Colonic mucosa (tissue), 4 donors: ENCODE results near the gene COMMD3. TPM values are rescaled to one million over a fixed set of nuclear protein-coding genes. Genes with fewer than 3 reads are reported as not detected.

Experiments
- DNase-seq: peaks from one replicate; pipeline ENCODE4 v3.0.0-alpha.2; 2020
- H3K27ac ChIP-seq: fragments of 200-600 bp; one replicate; pipeline ENCODE4 v1.8.0; 2021
- H3K27me3 ChIP-seq: fragments of 200-600 bp; one replicate; pipeline ENCODE4 v1.8.0; 2021
- H3K36me3 ChIP-seq: fragments of 200-600 bp; one replicate; pipeline ENCODE4 v1.8.0; 2021
- H3K4me1 ChIP-seq: fragments of 200-600 bp; one replicate; pipeline ENCODE4 v1.8.0; 2021; ENCODE audit warnings: mild to moderate bottlenecking
- H3K4me3 ChIP-seq: fragments of 200-600 bp; one replicate; pipeline ENCODE4 v1.8.0; 2021
- H3K9ac ChIP-seq, 2 donors: one replicate each; pipeline ENCODE4 v1.7.0; 2013; ENCODE audit warnings: control low read depth in 2 of 2, low read depth in 2 of 2, low read length in 2 of 2
- H3K9me3 ChIP-seq: fragments of 200-600 bp; one replicate; pipeline ENCODE4 v1.8.0; 2021
- intact Hi-C: fragments of 100-400 bp; cut with DNase I; formaldehyde crosslinking; loops from one replicate; pipeline ENCODE4 v1.14.1; 2022
- total RNA-seq, 2 donors: library from RNA; stranded (reverse); fragmentation: NEBNext Ultra II Directional in 1 of 2; extraction: Animal tissue kit (Norgen Biotek cat#: 25700) in 1 of 2; gene quantifications; one replicate each; pipeline ENCODE4 v1.2.1, GENCODE V29; 2021
- TF ChIP-seq, protein P1 (sequence below): fragments of 200-600 bp; IDR thresholded peaks from one replicate; pipeline ENCODE4 v1.8.0; 2022; ENCODE audit warnings: antibody characterized with exemption, mild to moderate bottlenecking
- donor health status: healthy.
- donor health status: DM: no; HTN: no; CAD: no.
- donor health status: DM: no; HTN: no; CAD: no.

COMMD3 gene
- total RNA-seq, 2 donors from 2014 or later = 41.3 to 45.7 TPM

DNA sequence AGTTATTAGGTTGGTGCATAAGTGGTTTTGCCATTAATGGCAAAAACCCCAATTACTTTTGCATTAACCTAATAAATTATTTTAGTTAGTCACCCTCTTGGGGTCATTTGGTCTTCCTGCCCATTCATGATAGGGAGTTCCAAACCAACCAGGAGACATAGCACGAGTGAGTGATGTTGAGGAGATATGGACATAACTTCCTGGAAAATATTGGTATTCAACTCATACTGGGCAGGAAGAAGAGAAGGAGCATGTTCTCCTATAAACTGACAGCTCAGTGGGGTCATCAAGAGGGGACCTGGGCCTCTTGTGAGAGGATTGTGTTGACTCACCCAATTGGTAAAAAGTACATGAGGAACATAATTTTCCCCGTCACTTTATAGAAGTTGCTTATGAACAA is 52.8 kb downstream of the COMMD3 start:
- H3K36me3 ChIP-seq = no peaks in the 10 kb centered on the region
- H3K9ac ChIP-seq = no peak overlapping the region
- intact Hi-C loops = no loop called here
- TF ChIP-seq, protein P1, sequence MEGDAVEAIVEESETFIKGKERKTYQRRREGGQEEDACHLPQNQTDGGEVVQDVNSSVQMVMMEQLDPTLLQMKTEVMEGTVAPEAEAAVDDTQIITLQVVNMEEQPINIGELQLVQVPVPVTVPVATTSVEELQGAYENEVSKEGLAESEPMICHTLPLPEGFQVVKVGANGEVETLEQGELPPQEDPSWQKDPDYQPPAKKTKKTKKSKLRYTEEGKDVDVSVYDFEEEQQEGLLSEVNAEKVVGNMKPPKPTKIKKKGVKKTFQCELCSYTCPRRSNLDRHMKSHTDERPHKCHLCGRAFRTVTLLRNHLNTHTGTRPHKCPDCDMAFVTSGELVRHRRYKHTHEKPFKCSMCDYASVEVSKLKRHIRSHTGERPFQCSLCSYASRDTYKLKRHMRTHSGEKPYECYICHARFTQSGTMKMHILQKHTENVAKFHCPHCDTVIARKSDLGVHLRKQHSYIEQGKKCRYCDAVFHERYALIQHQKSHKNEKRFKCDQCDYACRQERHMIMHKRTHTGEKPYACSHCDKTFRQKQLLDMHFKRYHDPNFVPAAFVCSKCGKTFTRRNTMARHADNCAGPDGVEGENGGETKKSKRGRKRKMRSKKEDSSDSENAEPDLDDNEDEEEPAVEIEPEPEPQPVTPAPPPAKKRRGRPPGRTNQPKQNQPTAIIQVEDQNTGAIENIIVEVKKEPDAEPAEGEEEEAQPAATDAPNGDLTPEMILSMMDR = no peak
- H3K27ac ChIP-seq = no peak overlapping the region
- no peak for DNase-seq
- H3K4me3 ChIP-seq = no peak overlapping the region
- no peaks in the 10 kb centered on the region for H3K4me1 ChIP-seq
- no peaks in the 10 kb centered on the region for H3K9me3 ChIP-seq
- H3K27me3 ChIP-seq = no peaks in the 10 kb centered on the region

DNA sequence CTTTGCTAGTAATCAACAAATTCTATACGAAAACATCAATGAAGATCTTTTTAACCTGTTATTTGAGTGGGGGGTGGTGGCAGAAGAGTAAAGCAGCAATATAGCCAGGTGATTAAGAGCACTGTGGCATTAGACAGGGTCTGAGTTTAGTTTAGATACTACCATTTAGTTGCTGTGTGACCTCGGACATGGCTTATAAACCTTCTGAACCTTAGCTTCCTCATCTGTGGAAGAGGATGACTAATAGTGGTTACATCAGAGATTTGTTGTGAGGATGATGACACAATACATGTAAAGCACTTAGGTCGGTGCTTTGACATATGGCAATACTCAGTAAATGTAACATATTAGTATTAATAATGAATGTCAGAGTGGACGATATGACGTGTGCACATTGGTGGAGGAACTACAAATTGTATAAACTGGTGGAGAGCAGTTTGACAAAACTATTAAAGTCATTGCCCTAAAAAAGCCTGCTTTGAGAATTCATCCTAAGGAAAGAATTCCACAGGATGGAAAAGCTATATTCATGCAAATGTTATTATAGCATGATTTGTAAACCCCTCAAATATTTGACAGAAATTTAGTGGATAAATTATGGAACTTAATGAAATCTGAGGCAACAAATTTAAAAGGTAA is 53.4 kb downstream of the COMMD3 start:
- DNase-seq = no peak
- Histone ChIP-seq H3K4me3 (no peak overlapping the region), H3K9ac (no peak overlapping the region), H3K36me3 (no peaks in the 10 kb centered on the region), H3K27me3 (no peaks in the 10 kb centered on the region), H3K27ac (no peak overlapping the region), H3K4me1 (no peaks in the 10 kb centered on the region), H3K9me3 (no peaks in the 10 kb centered on the region)
- intact Hi-C loops = no loop called here
- TF ChIP-seq, protein P1 = no peak

Other genes starting within 250 kb of the COMMD3 start
- not detected for gene EBLN1, start 98.4 kb upstream of the COMMD3 start, total RNA-seq
- 10 to 100 TPM; 23.5 to 28.6 TPM for gene BMI1, start 4.7 kb downstream of the COMMD3 start, total RNA-seq
- not detected for gene SPAG6, start 29.1 kb downstream of the COMMD3 start, total RNA-seq